Measurements from ENCODE around the gene UBE2H.
"Not testable (repeated sequence)": the region's sequence is repeated elsewhere in the genome, so short reads cannot be mapped to it uniquely, and the experiment has no call there.

UBE2H gene

DNA sequence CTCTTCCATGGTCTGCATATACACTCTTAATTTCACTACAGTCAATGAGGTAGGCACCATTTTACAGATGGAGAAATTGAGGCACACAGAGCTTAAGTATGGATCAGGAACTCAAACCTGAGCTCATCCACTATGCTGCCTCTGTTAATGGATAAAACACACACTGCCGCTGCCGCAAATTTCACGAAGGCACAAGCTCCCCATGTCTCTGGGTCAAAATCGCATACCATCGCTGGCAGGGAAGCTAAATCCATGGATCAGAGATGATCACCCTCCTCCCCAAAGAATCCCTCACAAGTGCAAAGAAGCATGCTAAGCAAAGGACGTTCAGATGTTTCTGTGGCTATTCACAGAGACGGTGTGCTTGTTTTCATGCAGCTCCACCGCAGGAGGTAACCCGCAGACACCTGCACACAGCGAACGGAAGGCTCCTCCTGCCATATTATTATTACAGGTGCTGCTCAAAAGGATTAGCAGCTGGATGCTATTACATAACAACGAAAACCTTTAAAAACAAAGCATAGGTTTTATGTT is 109.3 kb downstream of the UBE2H start:
- DNase-seq (ENCODE audit: low spot score) = peak; percentile 55

- DNase-seq (ENCODE audit: low spot score) = no peak
Observed at GRCh38 chr7:129841465-129841864, 111.3 kb downstream of the UBE2H start.

GRCh38 chr7:129840757-129841156 is 112.0 kb downstream of the UBE2H start:
- DNase-seq (ENCODE audit: low spot score) = no peak

DNA sequence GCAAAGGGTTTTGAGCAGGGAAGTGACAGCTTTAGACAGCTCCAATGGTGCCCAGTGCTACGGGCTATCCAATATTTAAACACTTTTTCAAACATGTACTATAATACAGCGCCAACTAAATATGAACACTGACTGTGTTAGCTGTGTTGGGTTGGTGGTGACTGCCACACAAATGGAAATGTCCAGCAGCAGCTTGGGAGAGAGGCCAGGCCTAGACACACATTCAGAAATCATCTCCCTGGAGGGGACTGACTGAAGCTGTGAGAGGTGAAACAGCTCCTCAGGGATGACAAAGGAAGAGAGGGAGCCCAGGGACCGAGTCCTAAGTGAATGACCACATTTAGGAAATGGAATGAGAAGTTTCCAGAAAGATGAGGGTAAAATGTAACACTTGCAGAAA is 115.8 kb downstream of the UBE2H start:
- DNase-seq (ENCODE audit: low spot score) = no peak

DNA sequence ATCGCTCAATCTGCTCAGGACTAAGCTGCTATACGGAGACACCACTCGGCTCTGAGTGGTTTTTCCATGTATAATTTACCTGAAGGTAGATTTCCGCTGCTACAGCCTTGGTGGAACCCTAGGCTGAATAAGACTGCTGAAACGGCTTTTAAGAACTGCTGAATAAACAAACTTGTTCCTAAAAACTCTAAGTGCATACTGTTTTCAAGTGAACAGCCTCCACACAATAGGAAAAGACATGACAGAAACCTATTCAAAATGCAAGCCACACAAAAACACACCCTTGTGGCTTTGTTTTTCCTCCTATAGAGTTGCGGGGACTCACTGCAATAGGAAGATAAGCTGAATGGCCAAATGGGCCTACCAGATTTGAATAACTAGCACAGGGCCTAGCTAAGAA is 117.2 kb downstream of the UBE2H start:
- DNase-seq (ENCODE audit: low spot score) = no peak

- not testable (repeated sequence) for DNase-seq (ENCODE audit: low spot score)
Observed at GRCh38 chr7:129833353-129833752, 119.4 kb downstream of the UBE2H start.

GRCh38 chr7:129832701-129833227 is 120.0 kb downstream of the UBE2H start:
- DNase-seq (ENCODE audit: low spot score) = no peak

DNA sequence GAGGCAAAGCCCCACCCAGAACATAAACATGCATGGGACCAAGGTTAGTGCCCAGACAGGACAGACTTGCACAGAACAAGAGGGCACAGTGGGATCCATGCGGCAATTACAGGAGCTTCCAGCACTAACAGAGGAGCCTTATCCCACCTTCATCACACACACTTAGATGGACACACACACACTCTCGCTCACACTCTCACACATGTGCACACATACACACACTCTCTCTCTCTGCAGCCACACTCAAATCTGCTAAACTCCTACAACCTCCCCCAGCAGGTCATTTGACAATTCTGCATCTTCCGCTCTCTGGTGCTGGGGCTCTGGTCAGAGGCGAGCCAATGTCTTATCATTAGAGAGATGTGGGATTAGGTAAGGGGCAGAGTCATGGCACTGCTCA is 120.5 kb downstream of the UBE2H start:
- no peak for DNase-seq (ENCODE audit: low spot score)

DNA sequence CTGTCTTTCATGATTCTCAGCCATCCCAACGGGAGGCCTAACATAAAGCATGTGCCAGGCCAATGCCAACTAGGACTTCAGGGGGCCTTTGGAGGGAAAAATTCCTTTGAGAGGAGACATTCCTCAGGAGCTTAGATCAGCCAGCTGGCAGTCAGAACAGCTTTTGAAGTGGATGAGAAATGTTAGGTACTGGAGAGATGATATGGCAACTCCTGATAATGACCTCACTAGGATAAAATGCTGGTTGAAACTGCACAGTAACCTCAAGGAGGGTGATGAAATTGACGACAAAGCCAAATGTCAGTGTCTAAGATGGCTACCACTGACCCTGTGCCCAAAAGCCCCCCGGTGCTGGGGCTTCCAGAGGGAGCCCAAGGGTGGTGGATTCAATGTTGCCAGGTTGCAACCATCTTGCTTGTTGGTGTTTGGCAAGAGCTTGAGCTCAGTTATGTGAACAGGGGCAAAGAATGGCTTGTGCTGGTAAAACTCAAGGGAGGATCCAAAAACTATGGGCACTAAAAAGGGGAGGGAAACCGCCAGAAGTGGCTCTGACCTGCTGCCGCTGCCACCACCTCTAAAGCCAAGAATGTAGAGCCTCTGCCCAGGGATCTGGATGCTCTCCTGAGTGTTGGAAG is 121.2 kb downstream of the UBE2H start:
- peak; percentile 52 for DNase-seq (ENCODE audit: low spot score)

GRCh38 chr7:129830949-129831348 is 121.8 kb downstream of the UBE2H start:
- DNase-seq (ENCODE audit: low spot score) = no peak

- DNase-seq (ENCODE audit: low spot score) = peak; percentile 56
Observed at GRCh38 chr7:129829737-129830631, 122.8 kb downstream of the UBE2H start.

GRCh38 chr7:129828989-129829736 is 123.6 kb downstream of the UBE2H start:
- DNase-seq (ENCODE audit: low spot score) = no peak

- DNase-seq (ENCODE audit: low spot score) = no peak
Observed at GRCh38 chr7:129828078-129828762, 124.5 kb downstream of the UBE2H start.

- DNase-seq (ENCODE audit: low spot score) = no peak
Observed at GRCh38 chr7:129827467-129827990, 125.2 kb downstream of the UBE2H start.

GRCh38 chr7:129826895-129827294 is 125.9 kb downstream of the UBE2H start:
- DNase-seq (ENCODE audit: low spot score) = not testable (repeated sequence)

DNA sequence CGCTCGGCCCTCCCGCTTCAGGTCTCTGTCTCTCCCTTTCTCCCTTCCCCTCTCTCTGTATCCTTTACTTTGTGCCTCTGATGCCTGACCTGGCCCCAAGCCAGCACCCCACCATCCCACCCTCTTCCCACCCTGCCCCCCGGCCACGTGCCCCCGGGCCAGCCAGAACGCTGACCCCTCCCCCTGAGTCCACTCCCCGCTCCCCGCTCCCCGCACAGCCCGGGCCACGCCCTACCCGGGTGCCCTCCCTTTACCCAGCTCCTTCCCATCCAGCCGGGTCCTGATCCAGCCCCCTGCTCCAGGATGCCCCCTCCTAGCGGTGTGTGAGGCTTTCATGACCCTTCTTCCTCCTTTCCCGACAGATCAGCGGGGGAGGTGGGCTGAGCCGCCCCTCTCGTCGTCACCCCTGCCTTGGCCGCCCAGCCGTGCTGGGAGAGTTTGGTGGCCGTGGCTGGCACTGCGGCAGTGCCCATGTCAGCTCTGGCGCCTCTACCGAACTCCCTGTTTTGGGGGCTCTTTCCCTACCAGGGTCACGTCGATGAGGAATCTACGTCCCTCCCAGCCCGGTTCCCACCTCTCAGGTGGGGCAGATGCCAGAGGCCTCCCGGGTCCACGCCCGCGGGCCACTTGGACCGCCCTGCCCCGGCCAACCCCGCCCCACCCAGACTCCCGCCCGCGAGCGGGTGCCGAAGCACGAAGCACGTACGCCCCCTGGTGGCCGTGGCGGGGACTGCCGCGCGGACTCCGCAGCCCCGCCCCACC is 127.4 kb downstream of the UBE2H start:
- DNase-seq (ENCODE audit: low spot score) = peak; percentile 78

DNA sequence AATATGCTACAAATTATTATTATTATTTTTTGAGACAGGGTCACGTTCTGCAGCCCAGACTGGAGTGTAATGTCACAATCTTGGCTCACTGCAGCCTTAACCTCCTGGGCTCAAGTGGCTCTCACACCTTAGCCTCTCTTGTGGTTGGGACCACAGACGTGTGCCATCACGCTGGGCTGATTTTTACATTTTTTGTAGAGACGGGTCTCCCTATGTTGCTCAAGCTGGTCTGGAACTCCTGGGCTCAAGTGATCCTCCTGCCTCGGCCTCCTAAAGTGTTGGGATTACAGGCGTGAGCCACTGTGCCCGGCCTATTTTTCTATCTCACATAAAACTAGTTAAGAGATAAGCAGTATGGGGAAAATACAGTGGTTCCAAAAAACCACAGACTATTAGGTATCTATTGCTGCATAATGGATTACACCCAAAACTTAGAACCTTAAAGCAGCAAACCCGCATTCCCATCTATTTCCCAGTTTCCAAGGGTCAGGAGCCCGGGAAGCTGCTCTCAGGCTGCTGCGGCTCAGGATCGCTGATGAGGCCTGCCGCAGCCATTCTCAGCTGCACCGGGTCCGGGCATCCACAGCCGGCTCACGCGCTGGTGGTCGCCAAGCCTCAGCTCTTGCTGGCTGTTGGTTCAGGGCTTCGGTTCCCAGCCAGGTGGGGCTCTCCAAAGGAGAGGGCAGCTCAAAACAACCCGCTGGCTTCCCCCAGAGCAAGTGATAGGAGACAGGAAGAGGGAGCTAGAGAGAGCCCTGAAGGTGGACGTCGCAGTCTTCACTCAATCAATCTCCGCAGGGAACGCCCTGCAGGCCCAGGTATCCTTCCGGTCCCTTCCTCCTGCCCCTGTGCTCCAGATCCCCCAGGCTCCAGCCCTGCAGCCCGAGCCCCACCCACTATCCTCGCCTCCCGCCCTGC is 128.2 kb downstream of the UBE2H start:
- DNase-seq (ENCODE audit: low spot score) = peak; percentile 84

GRCh38 chr7:129823143-129823542 is 129.6 kb downstream of the UBE2H start:
- not testable (repeated sequence) for DNase-seq (ENCODE audit: low spot score)

GRCh38 chr7:129821476-129821875 is 131.3 kb downstream of the UBE2H start:
- no peak for DNase-seq (ENCODE audit: low spot score)
